GM12865 (cell line): ENCODE data around the gene DCTN3.
A peak's percentile ranks its signal among the peaks of the same experiment; 100 is the strongest.

Experiments used
- DNase-seq: peaks from one replicate; pipeline ENCODE4 v3.0.0; 2010; ENCODE audit warnings: low read depth
- H3K4me3 ChIP-seq: 2 replicates; pipeline ENCODE4 v1.5.1; 2011; ENCODE audit warnings: mild to moderate bottlenecking, low read depth, low read length, control low read depth
- TF ChIP-seq, protein P1 (sequence below): IDR thresholded peaks from 2 replicates; pipeline ENCODE4 v1.5.1; 2011; ENCODE audit warnings: low read length, control low read depth, low read depth, inconsistent platforms; ENCODE audit not compliant: insufficient read depth; ENCODE audit errors: missing control alignments

DCTN3 gene

DNA sequence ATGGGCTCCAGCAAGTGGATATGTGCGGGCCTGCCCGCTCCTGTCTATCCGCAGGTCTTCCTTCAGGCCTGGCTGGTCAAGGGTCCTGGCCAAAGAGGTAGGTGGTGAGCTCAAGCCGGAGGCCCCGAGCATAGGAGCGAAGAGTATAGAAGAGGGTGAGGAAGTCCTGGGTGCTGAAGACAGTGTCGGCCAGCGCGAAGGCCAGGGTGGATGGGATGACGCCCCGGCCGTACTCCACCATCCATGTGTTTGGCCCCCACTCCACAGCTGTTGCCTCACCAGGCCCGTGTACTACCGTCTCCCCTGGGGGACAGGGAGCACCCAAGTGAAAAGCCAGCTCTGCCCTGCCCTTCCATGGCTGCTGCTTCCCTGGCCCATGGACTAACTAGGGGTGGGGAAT is 15.3 kb upstream of the DCTN3 start:
- H3K4me3 ChIP-seq = no peak overlapping the region
- DNase-seq = no peak
- TF ChIP-seq, protein P1, sequence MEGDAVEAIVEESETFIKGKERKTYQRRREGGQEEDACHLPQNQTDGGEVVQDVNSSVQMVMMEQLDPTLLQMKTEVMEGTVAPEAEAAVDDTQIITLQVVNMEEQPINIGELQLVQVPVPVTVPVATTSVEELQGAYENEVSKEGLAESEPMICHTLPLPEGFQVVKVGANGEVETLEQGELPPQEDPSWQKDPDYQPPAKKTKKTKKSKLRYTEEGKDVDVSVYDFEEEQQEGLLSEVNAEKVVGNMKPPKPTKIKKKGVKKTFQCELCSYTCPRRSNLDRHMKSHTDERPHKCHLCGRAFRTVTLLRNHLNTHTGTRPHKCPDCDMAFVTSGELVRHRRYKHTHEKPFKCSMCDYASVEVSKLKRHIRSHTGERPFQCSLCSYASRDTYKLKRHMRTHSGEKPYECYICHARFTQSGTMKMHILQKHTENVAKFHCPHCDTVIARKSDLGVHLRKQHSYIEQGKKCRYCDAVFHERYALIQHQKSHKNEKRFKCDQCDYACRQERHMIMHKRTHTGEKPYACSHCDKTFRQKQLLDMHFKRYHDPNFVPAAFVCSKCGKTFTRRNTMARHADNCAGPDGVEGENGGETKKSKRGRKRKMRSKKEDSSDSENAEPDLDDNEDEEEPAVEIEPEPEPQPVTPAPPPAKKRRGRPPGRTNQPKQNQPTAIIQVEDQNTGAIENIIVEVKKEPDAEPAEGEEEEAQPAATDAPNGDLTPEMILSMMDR = no peak

DNA sequence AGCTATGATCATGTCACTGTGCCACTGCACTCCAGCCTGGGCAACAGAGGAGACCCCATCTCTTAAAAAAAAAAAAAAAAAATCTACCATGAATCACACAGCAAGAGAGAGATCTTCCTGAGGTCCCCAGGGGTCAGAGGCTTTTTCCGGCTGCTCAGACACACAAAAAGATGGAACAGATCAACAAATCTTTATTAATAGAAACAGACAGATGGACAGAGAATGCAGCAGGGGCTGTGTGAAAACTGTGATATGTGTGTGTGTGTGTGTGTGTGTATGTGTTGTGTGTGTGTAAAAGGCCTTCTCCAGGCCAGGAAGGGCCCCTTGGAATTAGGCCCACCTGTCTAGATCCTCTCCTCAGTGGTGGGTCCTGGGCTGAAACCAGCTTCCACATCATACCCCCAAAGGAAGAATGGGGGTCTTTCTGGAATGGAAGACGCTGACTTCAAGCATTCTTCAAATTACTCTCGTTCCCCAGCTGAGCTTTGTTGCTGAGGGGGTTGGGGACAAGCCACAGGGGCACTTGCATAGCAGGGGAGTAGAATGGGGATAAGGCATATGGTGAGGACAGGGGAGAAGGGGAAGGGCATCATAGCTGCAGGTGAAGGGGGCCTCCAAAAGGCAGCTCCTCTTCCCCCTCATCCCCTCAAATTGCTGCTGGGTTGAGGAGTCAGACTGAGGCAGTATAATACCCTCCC is 14.4 kb upstream of the DCTN3 start:
- no peak for DNase-seq
- TF ChIP-seq, protein P1 = no peak
- H3K4me3 ChIP-seq = no peak overlapping the region

DNA sequence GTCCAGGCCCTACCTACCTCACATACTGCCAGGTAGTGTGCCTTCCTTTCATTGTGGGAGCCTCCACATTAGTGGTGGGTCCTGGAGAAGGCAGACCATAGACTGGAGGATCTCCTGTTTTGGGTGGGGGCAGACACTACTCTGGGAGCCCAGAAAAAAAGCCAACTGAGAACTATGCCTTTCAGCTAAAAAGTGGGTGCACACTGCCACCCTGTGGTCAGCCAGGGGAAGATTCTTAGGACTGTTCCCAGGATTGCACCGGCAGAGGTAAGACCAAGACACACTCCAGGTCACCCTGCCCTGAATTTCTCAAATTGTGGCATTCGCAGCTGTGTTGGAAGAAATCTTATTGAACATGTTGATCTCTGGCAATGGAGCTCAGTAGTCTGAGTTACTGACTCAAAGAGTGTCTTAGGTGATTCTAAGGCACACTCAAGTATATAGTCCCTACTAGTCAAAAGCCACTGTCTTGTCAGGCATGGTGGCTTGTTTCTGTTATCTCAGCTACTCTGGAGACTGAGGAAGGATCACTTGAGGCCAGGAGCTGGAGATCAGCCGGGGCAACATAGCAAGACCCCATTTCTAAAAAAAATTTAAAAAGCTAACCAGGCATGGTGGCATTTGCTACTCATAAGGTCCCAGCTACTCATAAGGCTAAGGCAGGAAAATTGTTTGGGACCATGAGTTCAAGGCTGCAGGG is 13.7 kb upstream of the DCTN3 start:
- no peak overlapping the region for H3K4me3 ChIP-seq
- TF ChIP-seq, protein P1 = peak; percentile 88
- DNase-seq = peak; percentile 79

DNA sequence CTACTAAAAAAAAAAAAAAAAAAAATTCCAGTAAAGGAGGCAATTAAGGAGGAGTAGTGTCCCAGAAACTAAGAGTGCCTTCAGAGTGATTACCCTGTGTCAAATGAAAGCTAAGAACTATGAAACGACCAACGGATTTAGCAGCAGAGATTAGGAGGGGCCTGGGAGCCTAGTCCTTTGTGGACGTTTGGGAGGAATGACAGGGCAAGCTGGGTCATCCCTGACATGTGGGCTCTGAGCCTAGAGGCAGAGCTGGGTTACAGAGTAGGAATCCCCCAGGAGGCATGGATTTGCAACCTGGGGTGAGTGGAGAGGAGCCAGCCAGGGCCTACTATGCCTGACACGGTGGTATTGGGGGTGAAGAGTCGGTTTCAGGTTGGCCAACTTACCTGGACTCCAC is 12.9 kb upstream of the DCTN3 start:
- TF ChIP-seq, protein P1 = no peak
- no peak for DNase-seq
- H3K4me3 ChIP-seq = no peak overlapping the region

DNA sequence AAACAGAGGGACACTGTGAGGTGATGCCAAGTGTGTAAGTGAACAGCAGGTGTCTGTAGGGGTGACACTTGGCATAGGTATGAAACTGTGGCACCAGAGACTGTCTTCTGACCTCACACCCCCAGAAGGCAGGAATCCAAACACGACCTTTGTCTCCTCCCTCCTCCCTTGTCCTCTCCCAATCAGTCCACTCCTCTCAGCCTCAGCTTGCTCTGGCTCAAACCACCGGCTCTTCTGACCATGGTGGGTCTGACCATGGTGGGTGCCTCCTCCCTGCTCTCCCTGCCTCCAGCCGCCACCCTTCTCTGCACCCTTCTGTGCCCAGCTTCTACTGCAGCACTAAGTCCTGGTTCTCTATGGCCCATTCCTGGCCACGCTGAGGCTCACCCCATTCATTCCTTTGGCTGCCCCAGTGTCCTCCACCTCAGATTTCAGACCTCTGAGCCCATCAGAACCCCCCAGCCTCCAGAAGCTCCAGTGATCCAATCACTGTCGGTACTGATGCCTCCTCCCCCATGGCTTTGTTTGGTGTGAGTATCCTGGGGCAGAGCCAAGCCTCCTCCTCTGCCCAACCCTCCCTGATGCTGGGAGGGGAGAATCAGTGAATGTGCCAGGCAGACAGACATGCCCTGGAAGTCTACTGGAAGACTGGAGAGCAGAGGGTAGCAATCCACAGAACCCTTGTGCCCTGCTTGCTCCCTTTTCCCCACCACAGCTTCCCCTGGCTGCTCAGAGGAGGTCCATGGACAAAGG is 10.3 kb upstream of the DCTN3 start:
- no peak overlapping the region for H3K4me3 ChIP-seq
- DNase-seq = no peak
- TF ChIP-seq, protein P1 = no peak

DNA sequence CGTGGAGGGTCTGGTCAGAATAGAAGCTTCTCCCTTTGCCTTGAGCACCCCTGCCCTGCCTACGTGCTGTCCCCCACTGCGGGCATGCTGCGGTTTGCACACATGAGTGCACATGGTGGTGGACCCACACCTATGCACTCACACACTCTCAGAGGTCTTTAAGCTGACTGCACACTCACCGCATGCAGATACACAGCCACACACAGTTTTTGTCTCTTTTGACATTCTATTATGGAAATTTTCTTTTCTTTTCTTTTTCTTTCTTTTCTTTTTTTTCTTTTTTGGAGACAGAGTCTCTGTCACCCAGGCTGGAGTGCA is 9.2 kb upstream of the DCTN3 start:
- TF ChIP-seq, protein P1 = no peak
- no peak overlapping the region for H3K4me3 ChIP-seq
- no peak for DNase-seq
